SK-N-SH (cell line): ENCODE measurements around the gene DOCK3.

ENCODE experiments used
- CTCF ChIP-seq: fragments of 200-600 bp; sonication (generic); IDR thresholded peaks from 2 replicates; pipeline ENCODE4 v1.6.1; 2017; ENCODE audit warnings: antibody characterized with exemption, mild to moderate bottlenecking, moderate library complexity
- EZH2phosphoT487 ChIP-seq: fragments of 200-600 bp; sonication (generic); IDR thresholded peaks from 2 replicates; pipeline ENCODE4 v1.6.1; 2017; ENCODE audit warnings: low read depth, mixed run types, mild to moderate bottlenecking, antibody characterized with exemption, moderate library complexity, borderline replicate concordance
- POLR2AphosphoS5 ChIP-seq: IDR thresholded peaks from 2 replicates; pipeline ENCODE4 v1.6.1; 2012; ENCODE audit warnings: low read depth, low read length

GRCh38 chr3:51354172-51354571 lies 679.4 kb downstream of the DOCK3 start:
- TF ChIP-seq CTCF (no peak), POLR2AphosphoS5 (no peak), EZH2phosphoT487 (no peak)
